ENCODE data around the gene TNFRSF12A. TPM values are rescaled to one million over a fixed set of nuclear protein-coding genes. Genes with fewer than 3 reads are reported as not detected.

Gene TNFRSF12A
- total and polyA plus RNA-seq, 9 of the 15 experiments (the other 6 are each of a cell fraction or from before 2014, with no cell fraction given): 0.41 to 61.8 (median 26.5) TPM

GRCh38 chr16:3023669-3024478 lies 3.7 kb downstream of the TNFRSF12A start, which contains the start of the genes HCFC1R1 and THOC6 (continued):
- TF ChIP-seq, protein P1, sequence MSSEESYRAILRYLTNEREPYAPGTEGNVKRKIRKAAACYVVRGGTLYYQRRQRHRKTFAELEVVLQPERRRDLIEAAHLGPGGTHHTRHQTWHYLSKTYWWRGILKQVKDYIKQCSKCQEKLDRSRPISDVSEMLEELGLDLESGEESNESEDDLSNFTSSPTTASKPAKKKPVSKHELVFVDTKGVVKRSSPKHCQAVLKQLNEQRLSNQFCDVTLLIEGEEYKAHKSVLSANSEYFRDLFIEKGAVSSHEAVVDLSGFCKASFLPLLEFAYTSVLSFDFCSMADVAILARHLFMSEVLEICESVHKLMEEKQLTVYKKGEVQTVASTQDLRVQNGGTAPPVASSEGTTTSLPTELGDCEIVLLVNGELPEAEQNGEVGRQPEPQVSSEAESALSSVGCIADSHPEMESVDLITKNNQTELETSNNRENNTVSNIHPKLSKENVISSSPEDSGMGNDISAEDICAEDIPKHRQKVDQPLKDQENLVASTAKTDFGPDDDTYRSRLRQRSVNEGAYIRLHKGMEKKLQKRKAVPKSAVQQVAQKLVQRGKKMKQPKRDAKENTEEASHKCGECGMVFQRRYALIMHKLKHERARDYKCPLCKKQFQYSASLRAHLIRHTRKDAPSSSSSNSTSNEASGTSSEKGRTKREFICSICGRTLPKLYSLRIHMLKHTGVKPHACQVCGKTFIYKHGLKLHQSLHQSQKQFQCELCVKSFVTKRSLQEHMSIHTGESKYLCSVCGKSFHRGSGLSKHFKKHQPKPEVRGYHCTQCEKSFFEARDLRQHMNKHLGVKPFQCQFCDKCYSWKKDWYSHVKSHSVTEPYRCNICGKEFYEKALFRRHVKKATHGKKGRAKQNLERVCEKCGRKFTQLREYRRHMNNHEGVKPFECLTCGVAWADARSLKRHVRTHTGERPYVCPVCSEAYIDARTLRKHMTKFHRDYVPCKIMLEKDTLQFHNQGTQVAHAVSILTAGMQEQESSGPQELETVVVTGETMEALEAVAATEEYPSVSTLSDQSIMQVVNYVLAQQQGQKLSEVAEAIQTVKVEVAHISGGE (CRISPR knock-in tag; IDR thresholded peaks at IDR 0.05): peak in 1 of 3 experiments; percentile 70; a peak in 2 of 6 replicates
- TF ChIP-seq DDX20 (tag; IDR thresholded peaks at IDR 0.05; ENCODE audit: low read depth): no peak
- no peak; the same call in 1 of the 2 replicates for TF ChIP-seq ILF3 (IDR thresholded peaks at IDR 0.05; ENCODE audit: borderline replicate concordance)
- TF ChIP-seq JUNB (CRISPR knock-in tag; conservative IDR thresholded peaks at IDR 0.05): no peak
- TF ChIP-seq FIP1L1 (IDR thresholded peaks at IDR 0.05; ENCODE audit: low read depth, low read length, poor library complexity, severe bottlenecking): peak; percentile 97
- TF ChIP-seq STAT5B (CRISPR knock-in tag; IDR thresholded peaks at IDR 0.05): no peak
- TF ChIP-seq PRPF4 (IDR thresholded peaks at IDR 0.05; ENCODE audit: insufficient read depth, low read depth, low read length, poor library complexity, severe bottlenecking): peak; percentile 29
- 0 out of 2 replicates have a peak, but pooled peaks have one; percentile 25 for TF ChIP-seq ZNF77 (CRISPR knock-in tag; IDR thresholded peaks at IDR 0.05)
- peak; percentile 90 for TF ChIP-seq ARID4B (CRISPR knock-in tag; IDR thresholded peaks at IDR 0.05)
- peak; percentile 99 for TF ChIP-seq ETS1 (conservative IDR thresholded peaks at IDR 0.05; ENCODE audit: control insufficient read depth, low read depth, low read length)
- no peak for TF ChIP-seq POLR2H (tag; IDR thresholded peaks at IDR 0.05; ENCODE audit: low read depth)
- no peak for TF ChIP-seq STAT5A (IDR thresholded peaks at IDR 0.05; ENCODE audit: borderline replicate concordance, low read length)
- TF ChIP-seq KAT8 (IDR thresholded peaks at IDR 0.05; ENCODE audit: low read depth): no peak
- TF ChIP-seq WHSC1 (IDR thresholded peaks at IDR 0.05; ENCODE audit: low read length): no peak
- no peak for TF ChIP-seq PYGO2 (tag; IDR thresholded peaks at IDR 0.05)

Data from K562 (cell line).